Endothelial cell of umbilical vein (primary cell): ENCODE data around the gene SIX5. TPM values are rescaled to one million over a fixed set of nuclear protein-coding genes. Genes with fewer than 3 reads are reported as not detected.

Experiments used
- BruUV-seq: library from RNA; stranded (reverse); fragments of 400-500 nt; replicated peaks from 2 replicates; lab custom pipeline; 2021; lab: Mats Ljungman, UMichigan
- CTCF ChIA-PET: fragments of 300-600, 350-600 bp; sonication (Branson Sonifier 250); formaldehyde crosslinking; loops from one replicate; lab custom pipeline; 2021; ENCODE audit warnings: antibody characterized with exemption, inconsistent platforms; lab: Charles Lee
- POLR2A ChIA-PET: fragments of 300-600, 350-600 bp; sonication (Branson Sonifier 250); formaldehyde crosslinking; loops from one replicate; lab custom pipeline; 2021; ENCODE audit warnings: antibody characterized with exemption, inconsistent platforms; lab: Charles Lee
- DNase-seq: peaks from one replicate; pipeline ENCODE4 v3.0.0-alpha.2; 2011; ENCODE audit warnings: low read depth, low spot score
- FAIRE-seq: peaks from 2 replicates; lab custom pipeline; 2011; peaks lifted over from hg19 to GRCh38; lab: Jason Lieb, UNC
- H2AFZ ChIP-seq: 2 replicates; pipeline ENCODE4 v1.6.0; 2012; ENCODE audit warnings: low read depth, low read length, control low read depth, inconsistent platforms
- H3K27ac ChIP-seq: 2 replicates; pipeline ENCODE4 v1.5.1; 2011; ENCODE audit warnings: low read depth, mild to moderate bottlenecking, control low read depth, low read length, moderate library complexity; ENCODE audit not compliant: insufficient read depth
- H3K27me3 ChIP-seq, 2 experiments: 2 replicates each; pipeline versions ENCODE4 v1.6.0 to v1.6.1; 2011; ENCODE audit warnings: low read length in 2 of 2, mixed read lengths in 1 of 2; ENCODE audit not compliant: control insufficient read depth in 2 of 2, insufficient read depth in 2 of 2
- H3K36me3 ChIP-seq, 2 experiments: 2 replicates in 1 of 2; 3 replicates in 1 of 2; pipeline ENCODE4 v1.5.1; 2011; ENCODE audit warnings: low read length in 2 of 2, mild to moderate bottlenecking in 1 of 2, moderate library complexity in 1 of 2; ENCODE audit not compliant: control insufficient read depth in 2 of 2, insufficient read depth in 2 of 2; ENCODE audit errors: extremely low read depth in 1 of 2
- H3K4me1 ChIP-seq: 3 replicates; pipeline ENCODE4 v1.5.1; 2011; ENCODE audit warnings: mild to moderate bottlenecking, low read length; ENCODE audit not compliant: control insufficient read depth, insufficient read depth; ENCODE audit errors: extremely low read depth
- H3K4me2 ChIP-seq: 2 replicates; pipeline ENCODE4 v1.6.1; 2011; ENCODE audit warnings: low read length, control low read depth, mixed read lengths; ENCODE audit not compliant: insufficient read depth
- H3K4me3 ChIP-seq, 3 experiments: fragments of 200-600 bp in 1 of 3; sonication (generic), shearing (Covaris generic) in 1 of 3; replicated peaks in 1 of 3; 2 replicates each; pipeline ENCODE4 v1.5.1; 2011 to 2016; ENCODE audit warnings: control low read depth in 3 of 3, low read length in 3 of 3, mild to moderate bottlenecking in 2 of 3, inconsistent platforms in 1 of 3, low read depth in 1 of 3, moderate library complexity in 1 of 3; ENCODE audit not compliant: insufficient read depth in 1 of 3
- H3K79me2 ChIP-seq: 2 replicates; pipeline ENCODE4 v1.6.0; 2012; ENCODE audit warnings: low read length, inconsistent platforms; ENCODE audit not compliant: control insufficient read depth, insufficient read depth
- H3K9ac ChIP-seq: replicated peaks from 2 replicates; pipeline ENCODE3; 2011; ENCODE audit warnings: low read length, control low read depth; ENCODE audit not compliant: insufficient read depth; ENCODE audit errors: extremely low read depth
- H3K9me1 ChIP-seq: replicated peaks from 3 replicates; pipeline ENCODE4 v1.6.0; 2011; ENCODE audit warnings: mild to moderate bottlenecking, low read length; ENCODE audit not compliant: control insufficient read depth, insufficient read depth; ENCODE audit errors: extremely low read depth
- H3K9me3 ChIP-seq: replicated peaks from 2 replicates; pipeline ENCODE4 v1.5.1; 2012; ENCODE audit warnings: low read length, inconsistent platforms; ENCODE audit not compliant: control insufficient read depth, insufficient read depth
- H4K20me1 ChIP-seq: replicated peaks from 2 replicates; pipeline ENCODE3; 2011; ENCODE audit warnings: mild to moderate bottlenecking, low read length; ENCODE audit not compliant: control insufficient read depth, insufficient read depth; ENCODE audit errors: extremely low read depth
- EZH2 ChIP-seq: IDR thresholded peaks from 2 replicates; pipeline ENCODE4 v1.6.1; 2012; ENCODE audit warnings: borderline replicate concordance, low read depth, mild to moderate bottlenecking, moderate library complexity, low read length, inconsistent platforms; ENCODE audit not compliant: severe bottlenecking
- FOS ChIP-seq: IDR thresholded peaks from 2 replicates; pipeline ENCODE4 v1.6.1; 2011; ENCODE audit warnings: mild to moderate bottlenecking, low read length, moderate library complexity, borderline replicate concordance; ENCODE audit not compliant: insufficient read depth
- GATA2 ChIP-seq: IDR thresholded peaks from 2 replicates; pipeline ENCODE4 v1.7.0; 2011; ENCODE audit warnings: low read depth, mild to moderate bottlenecking, moderate library complexity, mixed read lengths, low read length; ENCODE audit not compliant: insufficient read length, insufficient read depth
- JUN ChIP-seq: IDR thresholded peaks from 2 replicates; pipeline ENCODE4 v1.6.1; 2011; ENCODE audit warnings: borderline replicate concordance, low read depth; ENCODE audit not compliant: insufficient read length, insufficient read depth
- MYC ChIP-seq: IDR thresholded peaks from one replicate; pipeline ENCODE4 v1.6.1; 2011; ENCODE audit warnings: mild to moderate bottlenecking, low read depth, low read length
- POLR2A ChIP-seq: IDR thresholded peaks from 2 replicates; pipeline ENCODE4 v1.6.1; 2012; ENCODE audit warnings: low read depth, mild to moderate bottlenecking, control low read depth, low read length
- POLR2AphosphoS5 ChIP-seq: IDR thresholded peaks from 2 replicates; pipeline ENCODE4 v1.6.1; 2012; ENCODE audit warnings: low read depth, mild to moderate bottlenecking, control low read depth, low read length, moderate library complexity; ENCODE audit not compliant: insufficient read depth
- dilution Hi-C: fragments of 300-500 bp; cut with MboI; formaldehyde crosslinking; loops from one replicate; pipeline ENCODE4 v1.15.0; 2019; ENCODE audit warnings: low sequenced_read_pairs; ENCODE audit not compliant: extremely low pct_ligation_motif_present
- intact Hi-C: fragments of 100-400 bp; cut with micrococcal nuclease; formaldehyde crosslinking; loops from one replicate; pipeline ENCODE4 v1.10.0; 2022
- polyA plus RNA-seq, 4 experiments: library from polyadenylated mRNA; depleted of rRNA in 3 of 4; stranded (reverse) in 3 of 4; unstranded in 1 of 4; fragments of >200 nt; gene quantifications; 2 replicates each; pipeline versions ENCODE4 v1.2.1 to v1.2.3, GENCODE V29; 2011 to 2012; ENCODE audit warnings: missing spikeins in 1 of 4
- total RNA-seq: library from RNA; stranded (reverse); gene quantifications from 2 replicates; pipeline ENCODE4 v1.2.3, GENCODE V29; 2021
- TF ChIP-seq, protein P1 (sequence below): IDR thresholded peaks from 2 replicates; pipeline ENCODE4 v1.6.1; 2011; ENCODE audit not compliant: insufficient read depth, insufficient read length
- TF ChIP-seq, protein P2 (sequence below), 2 donors: IDR thresholded peaks; 1 replicate in 1 of 2; 2 replicates in 1 of 2; pipeline ENCODE4 v1.5.1; 2011; ENCODE audit warnings: low read length in 2 of 2, mild to moderate bottlenecking in 2 of 2, moderate library complexity in 2 of 2, control low read depth in 1 of 2, inconsistent platforms in 1 of 2, low read depth in 1 of 2; ENCODE audit not compliant: insufficient read depth in 1 of 2; ENCODE audit errors: extremely low read depth in 1 of 2

Gene SIX5
- total and polyA plus RNA-seq, 2 donors (not counting 3 experiments of a cell fraction or from before 2014, with no cell fraction given), result 13.1 to 16.7 TPM

DNA sequence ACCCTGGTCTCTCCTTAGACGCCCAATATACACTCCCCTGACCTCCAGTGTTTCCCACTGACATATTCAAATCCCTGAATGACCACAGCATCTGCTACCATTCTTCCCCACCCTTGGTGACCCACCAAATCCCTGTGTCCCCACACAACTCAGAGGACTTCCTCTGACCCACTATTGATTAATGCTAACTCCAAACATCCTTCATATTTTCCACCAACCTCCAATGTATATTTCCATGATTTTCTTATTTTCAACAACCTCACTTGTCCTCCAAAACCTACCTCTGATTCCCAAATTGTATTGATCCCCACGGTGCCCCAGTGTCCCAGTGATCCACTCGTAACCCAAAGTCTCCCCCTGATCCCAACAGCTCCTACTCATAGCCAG, 24.1 kb upstream of the SIX5 start:
- no peak for DNase-seq
- peaks cover 6 to 13% of the 10 kb centered on the region in 2 experiments for H3K36me3 ChIP-seq
- ChIA-PET CTCF (interaction anchor here (0.7 to 2.3 kb wide), 7 partner anchors 12 to 76 kb away, joined by 3 to 29 read pairs (median 3); partner anchors contain the start of gene SIX5), POLR2A (interaction anchor here (0.6 to 1.3 kb wide), 3 partner anchors 22 to 63 kb away, joined by 3 to 7 read pairs (median 6); partner anchors contain the start of genes FBXO46 and SIX5)
- peaks cover 16% of the 10 kb centered on the region for H3K4me1 ChIP-seq
- H3K9ac ChIP-seq, result no peak overlapping the region
- peak overlapping the region; percentile 4 for H3K27ac ChIP-seq
- H4K20me1 ChIP-seq, result no peaks in the 10 kb centered on the region
- H3K4me2 ChIP-seq, result no peak overlapping the region
- no peaks in the 10 kb centered on the region for H3K9me1 ChIP-seq
- dilution Hi-C loops (no loop called here), intact Hi-C loops (loop anchor here (1.0 kb wide), 1 partner anchor 101 kb away; the partner anchor contains the start of gene QPCTL)
- H3K79me2 ChIP-seq, result peaks cover 18% of the 10 kb centered on the region
- H3K27me3 ChIP-seq, result no peaks in the 10 kb centered on the region
- TF ChIP-seq, protein P1, sequence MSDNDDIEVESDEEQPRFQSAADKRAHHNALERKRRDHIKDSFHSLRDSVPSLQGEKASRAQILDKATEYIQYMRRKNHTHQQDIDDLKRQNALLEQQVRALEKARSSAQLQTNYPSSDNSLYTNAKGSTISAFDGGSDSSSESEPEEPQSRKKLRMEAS, result no peak
- no peak for TF ChIP-seq MYC
- TF ChIP-seq EZH2, result no peak
- TF ChIP-seq FOS, result no peak
- TF ChIP-seq GATA2, result no peak
- no peak for TF ChIP-seq POLR2AphosphoS5
- TF ChIP-seq JUN, result no peak
- TF ChIP-seq POLR2A, result no peak
- TF ChIP-seq, protein P2, sequence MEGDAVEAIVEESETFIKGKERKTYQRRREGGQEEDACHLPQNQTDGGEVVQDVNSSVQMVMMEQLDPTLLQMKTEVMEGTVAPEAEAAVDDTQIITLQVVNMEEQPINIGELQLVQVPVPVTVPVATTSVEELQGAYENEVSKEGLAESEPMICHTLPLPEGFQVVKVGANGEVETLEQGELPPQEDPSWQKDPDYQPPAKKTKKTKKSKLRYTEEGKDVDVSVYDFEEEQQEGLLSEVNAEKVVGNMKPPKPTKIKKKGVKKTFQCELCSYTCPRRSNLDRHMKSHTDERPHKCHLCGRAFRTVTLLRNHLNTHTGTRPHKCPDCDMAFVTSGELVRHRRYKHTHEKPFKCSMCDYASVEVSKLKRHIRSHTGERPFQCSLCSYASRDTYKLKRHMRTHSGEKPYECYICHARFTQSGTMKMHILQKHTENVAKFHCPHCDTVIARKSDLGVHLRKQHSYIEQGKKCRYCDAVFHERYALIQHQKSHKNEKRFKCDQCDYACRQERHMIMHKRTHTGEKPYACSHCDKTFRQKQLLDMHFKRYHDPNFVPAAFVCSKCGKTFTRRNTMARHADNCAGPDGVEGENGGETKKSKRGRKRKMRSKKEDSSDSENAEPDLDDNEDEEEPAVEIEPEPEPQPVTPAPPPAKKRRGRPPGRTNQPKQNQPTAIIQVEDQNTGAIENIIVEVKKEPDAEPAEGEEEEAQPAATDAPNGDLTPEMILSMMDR (IDR thresholded peaks at IDR 0.05; ENCODE audit: extremely low read depth in 1 of 2, insufficient read depth in 1 of 2, low read depth in 1 of 2, low read length in 2 of 2), result no peak
- no peak overlapping the region for H2AFZ ChIP-seq
- BruUV-seq, result no TSS peak
- H3K4me3 ChIP-seq, result peak overlapping the region in 1 of 3 experiments; percentile 21
- FAIRE-seq, result no peak
- H3K9me3 ChIP-seq, result no peaks in the 10 kb centered on the region
